IPS-NIHi7 (cell line): Measurements from ENCODE around the gene STK17A.

ENCODE experiments used
- DNase-seq: peaks from one replicate; pipeline ENCODE4 v3.0.0; 2012; ENCODE audit warnings: mixed read lengths; ENCODE audit errors: extremely low spot score

STK17A gene

GRCh38 chr7:43582503-43583423 lies at the start of gene STK17A:
Gene STK17A, plus strand, starts transcription at chr7:43583108. Its CDS starts 136 bp downstream, at chr7:43583244.
- peak; percentile 95 for DNase-seq

- DNase-seq: no peak
These were observed 49.0 kb upstream of the STK17A start for GRCh38 chr7:43533801-43534479.

GRCh38 chr7:43535031-43535451 lies 47.9 kb upstream of the STK17A start:
- DNase-seq: no peak

- no peak for DNase-seq
These were observed 46.9 kb upstream of the STK17A start for GRCh38 chr7:43535810-43536585.

GRCh38 chr7:43536773-43537172 lies 46.1 kb upstream of the STK17A start:
- DNase-seq: no peak

GRCh38 chr7:43537765-43538403 lies 45.0 kb upstream of the STK17A start:
- peak; percentile 31 for DNase-seq

- no peak for DNase-seq
These were observed 44.5 kb upstream of the STK17A start for GRCh38 chr7:43538404-43538771.

- DNase-seq: no peak
These were observed 42.4 kb upstream of the STK17A start for GRCh38 chr7:43540471-43540870.

GRCh38 chr7:43542716-43543115 lies 40.2 kb upstream of the STK17A start:
- no peak for DNase-seq

GRCh38 chr7:43546231-43546630 lies 36.7 kb upstream of the STK17A start:
- DNase-seq: no peak

GRCh38 chr7:43550427-43550826 lies 32.5 kb upstream of the STK17A start:
- DNase-seq: no peak

GRCh38 chr7:43552122-43552521 lies 30.8 kb upstream of the STK17A start:
- DNase-seq: no peak

GRCh38 chr7:43553999-43554398 lies 28.9 kb upstream of the STK17A start:
- DNase-seq: no peak

GRCh38 chr7:43554423-43554822 lies 28.5 kb upstream of the STK17A start:
- no peak for DNase-seq

- no peak for DNase-seq
These were observed 24.9 kb upstream of the STK17A start for GRCh38 chr7:43557831-43558495.

GRCh38 chr7:43559171-43559945 lies 23.6 kb upstream of the STK17A start:
- no peak for DNase-seq

GRCh38 chr7:43559946-43560335 lies 23.0 kb upstream of the STK17A start:
- no peak for DNase-seq

GRCh38 chr7:43560742-43561330 lies 22.1 kb upstream of the STK17A start:
- no peak for DNase-seq

- DNase-seq: no peak
These were observed 20.5 kb upstream of the STK17A start for GRCh38 chr7:43562383-43562782.

- no peak for DNase-seq
These were observed 17.1 kb upstream of the STK17A start for GRCh38 chr7:43565786-43566185.
